HG03342 (cell line): ENCODE measurements around the gene ABCF2.

Experiments
- ATAC-seq: cut with Tn5 transposase; IDR thresholded peaks from one replicate; pipeline ENCODE4 v1.9.1; 2021; ENCODE audit warnings: mild to moderate bottlenecking, moderate library complexity; ENCODE audit not compliant: unreplicated experiment

Gene ABCF2

DNA sequence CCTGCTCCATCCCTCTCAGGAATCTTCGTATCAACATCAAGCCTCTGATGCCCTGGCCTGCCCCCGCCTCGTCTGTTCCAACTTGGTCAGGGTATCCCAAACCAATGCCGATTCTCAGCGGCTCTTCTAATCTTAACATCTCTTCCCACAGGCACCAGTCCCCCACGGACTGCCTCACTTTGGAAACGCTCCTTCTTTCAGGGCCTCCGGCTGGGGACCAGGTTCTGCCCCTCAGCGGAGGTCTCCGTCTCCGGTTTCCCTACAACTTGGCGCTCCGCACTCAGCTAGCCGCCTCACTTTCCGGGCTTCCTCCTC, 488 bp downstream of the ABCF2 start:
- ATAC-seq: no peak

DNA sequence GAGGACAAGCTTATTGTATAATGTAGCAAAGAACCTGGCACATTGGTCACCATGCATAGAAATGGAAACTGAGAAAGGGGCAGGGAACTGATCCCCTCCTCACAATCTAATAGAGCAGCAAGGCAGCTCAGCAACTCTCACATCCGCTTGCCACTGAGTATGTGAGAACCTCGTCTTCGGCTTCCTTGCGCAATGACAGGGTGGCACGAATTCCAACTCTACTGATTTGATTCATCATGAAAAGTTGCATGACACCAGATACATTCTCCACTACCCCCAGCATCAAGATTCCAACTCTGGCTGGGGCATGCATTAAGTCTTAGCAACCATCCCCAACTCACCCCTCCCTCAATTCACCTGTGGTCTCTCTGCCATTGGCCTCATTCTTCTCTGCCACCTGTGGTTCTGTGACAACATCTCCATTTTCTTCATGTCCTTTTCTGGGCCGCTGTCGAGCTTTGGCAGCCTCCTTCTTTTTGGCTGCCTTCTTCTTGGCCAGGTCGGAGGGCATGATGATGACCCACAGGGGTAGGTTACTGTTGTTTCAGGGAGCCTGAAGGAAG, 976 bp downstream of the ABCF2 start:
- no peak for ATAC-seq

DNA sequence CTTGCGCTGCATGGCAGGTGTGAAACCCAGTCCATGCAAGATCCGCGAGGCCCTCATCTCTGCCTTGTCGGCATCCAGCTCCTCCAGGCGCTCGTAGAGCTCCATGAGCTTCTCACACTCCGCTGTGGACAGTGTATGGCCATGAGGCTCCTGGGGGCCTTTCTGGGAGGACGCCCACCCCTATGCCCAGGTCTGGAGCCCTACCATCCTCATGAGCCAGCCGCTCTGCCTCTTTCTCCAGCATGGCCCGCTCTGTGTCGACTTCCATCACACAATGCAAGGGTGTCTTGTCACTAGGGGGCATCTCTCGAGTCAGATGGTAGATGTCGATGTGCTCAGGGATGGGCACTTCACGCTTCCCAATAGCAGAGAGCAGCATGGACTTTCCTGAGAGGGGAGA, 3.3 kb downstream of the ABCF2 start:
- no peak for ATAC-seq

DNA sequence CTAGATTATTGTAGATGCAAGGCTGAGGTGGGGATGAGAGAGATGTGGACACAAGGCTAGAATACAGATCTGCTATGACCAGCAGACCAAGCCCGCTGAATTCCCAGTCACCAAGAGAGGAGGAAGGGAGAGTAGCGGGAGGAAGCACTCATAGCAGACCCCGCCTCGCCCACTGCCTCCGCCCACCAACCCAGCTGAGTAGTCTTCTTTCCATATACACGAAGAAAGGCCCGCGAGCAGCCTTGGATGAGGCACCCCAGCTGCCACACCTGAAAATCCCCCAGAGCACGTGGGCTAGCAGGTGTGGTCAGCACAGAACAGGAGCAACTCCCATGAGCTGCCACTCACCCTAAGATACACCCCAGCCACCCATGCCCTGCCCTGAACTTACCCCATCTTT, 8.8 kb downstream of the ABCF2 start:
- ATAC-seq: no peak

DNA sequence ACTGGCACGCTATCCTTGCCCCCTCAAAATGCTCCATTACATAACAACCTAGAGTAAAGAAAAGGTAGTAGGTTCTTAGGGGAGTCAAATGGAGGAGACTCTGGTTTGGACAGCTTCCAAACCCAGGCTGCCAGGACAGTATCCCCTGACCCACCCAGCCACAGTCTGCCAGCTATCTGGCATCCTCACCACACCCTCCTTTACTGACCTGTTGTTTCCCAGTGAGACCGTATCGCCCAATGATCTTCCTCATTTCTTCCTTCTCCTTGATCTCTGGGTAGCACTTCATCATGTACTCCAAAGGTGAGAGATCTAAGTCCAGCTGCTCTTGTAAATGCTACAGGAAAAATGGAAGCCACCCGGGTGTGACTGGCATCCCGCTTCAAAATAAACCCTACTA, 11.6 kb downstream of the ABCF2 start:
- no peak for ATAC-seq

DNA sequence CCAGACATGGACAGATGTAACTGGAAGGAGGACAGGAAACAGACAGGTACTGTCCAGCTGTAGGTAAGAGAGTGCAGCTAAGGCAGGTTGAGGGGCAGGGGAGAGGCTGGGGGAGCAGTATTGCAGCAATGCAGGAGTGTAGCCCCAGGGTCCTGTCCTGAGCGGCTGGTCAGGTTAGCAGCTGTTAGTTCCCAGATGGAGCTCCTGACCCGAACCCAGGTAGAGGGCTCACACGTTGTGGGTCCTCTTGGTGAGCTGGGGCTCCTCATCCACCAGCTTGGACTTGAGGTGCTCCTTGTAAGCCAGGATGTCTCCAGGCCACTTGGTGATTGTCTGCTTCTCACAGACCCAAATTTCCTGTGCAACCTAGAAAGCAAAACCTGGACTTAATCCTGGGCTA, 13.2 kb downstream of the ABCF2 start:
- ATAC-seq: no peak

DNA sequence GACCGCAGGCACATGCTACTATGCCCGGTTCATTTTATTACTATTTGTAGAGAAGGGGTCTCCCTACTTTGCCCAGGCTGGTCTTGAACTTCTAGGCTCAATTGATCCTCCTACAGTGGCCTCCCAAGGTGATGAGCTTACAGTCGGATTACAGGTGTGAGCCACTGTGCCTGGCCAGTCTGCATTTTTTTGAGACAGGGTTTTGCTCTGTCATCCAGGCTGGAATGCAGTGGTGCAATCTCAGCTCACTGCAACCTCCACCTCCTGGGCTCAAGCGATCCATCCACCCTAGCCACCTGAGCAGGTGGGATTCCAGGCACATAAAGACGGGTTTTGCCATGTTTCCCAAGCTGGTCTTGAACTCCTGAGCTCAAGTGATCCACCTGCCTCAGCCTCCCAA, 14.4 kb downstream of the ABCF2 start:
- no peak for ATAC-seq

DNA sequence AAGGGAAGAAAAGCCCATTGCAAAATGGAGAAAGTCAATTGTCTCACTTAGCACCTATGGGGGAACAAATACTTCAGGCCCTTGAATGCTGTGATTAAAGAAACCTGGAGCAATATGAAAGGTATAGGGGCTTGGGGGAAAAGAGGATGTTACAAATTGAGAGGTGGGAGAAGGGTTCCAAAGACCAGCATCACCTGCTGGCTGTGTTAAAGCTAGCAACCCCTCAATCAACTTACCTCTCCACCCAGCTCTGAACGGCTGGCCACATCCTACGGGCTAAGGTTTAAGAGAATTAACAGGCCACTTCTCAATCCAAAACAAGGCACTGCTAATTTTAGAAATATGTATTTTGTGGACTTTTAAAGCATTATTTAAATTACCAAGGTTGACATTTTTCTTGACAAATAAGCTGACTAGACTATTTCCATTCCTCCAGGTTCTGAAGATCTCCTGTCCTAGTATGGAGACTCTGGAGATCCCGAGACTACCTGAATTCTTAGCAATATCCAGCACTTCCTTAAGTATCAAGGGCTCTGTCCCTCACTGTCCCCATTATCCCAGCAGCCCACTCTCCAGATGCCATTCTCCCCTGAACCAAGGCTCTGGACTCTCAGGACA, 15.7 kb downstream of the ABCF2 start:
- no peak for ATAC-seq

DNA sequence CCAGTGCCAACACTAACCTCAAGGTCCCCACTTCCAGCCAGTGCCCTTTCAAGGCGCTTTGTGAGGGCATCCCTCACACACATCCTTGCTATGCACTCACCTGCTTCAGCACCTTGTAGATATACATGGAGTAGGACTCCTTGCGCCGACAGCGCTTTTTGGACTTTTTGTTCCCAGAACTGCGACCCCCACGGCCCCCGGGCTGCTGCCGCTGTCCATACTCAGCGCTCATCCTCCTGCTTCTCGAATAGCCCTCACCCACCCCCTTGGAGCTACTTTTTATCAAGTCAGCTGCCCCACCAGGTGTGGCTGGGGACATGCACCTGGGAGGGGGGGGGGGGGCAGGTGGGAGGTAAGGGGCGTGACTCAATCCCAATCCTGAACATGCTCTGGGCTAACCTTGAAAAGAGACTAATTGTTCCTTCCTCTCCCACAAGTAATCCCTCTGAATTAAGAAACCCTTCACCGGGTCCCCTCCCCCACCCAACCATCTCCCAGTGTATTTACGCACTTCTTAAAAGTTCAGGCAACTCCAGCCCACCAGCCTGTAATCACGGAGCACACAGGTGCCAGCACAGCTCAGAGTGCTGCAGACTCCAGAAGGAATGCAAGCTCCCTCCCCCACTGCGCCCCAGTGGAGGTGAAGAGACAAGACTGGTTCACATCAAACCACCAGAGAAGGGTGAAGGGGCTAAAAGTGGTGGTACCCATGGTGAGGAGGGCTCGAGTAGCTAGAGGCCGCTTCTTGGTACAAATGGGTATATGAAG, 16.7 kb downstream of the ABCF2 start, which contains the start of gene H2BK1:
H2BK1 (minus strand) TSS at position 402 of the 768 bp plus-strand sequence; CDS start at position 232, 170 bp downstream.
- no peak for ATAC-seq

DNA sequence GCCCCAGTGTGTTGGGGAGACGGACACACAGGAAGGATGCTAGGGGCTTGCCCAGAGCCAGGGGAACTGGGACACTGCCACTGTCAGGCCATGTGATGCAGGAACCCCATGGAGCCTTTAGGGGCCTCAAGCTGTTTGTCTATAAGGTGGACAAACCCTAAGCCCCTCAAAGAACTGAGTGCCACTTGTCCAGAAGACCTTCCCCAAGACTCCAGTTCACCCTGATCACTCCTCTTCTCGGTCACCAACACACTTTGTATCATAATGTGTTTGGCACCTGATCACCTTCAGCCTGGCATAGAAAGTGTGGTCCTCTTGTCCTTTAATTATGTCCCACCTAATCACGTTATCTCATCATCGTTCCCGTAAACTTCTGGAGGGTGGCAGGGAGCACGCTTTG, 17.4 kb downstream of the ABCF2 start:
- ATAC-seq: no peak

DNA sequence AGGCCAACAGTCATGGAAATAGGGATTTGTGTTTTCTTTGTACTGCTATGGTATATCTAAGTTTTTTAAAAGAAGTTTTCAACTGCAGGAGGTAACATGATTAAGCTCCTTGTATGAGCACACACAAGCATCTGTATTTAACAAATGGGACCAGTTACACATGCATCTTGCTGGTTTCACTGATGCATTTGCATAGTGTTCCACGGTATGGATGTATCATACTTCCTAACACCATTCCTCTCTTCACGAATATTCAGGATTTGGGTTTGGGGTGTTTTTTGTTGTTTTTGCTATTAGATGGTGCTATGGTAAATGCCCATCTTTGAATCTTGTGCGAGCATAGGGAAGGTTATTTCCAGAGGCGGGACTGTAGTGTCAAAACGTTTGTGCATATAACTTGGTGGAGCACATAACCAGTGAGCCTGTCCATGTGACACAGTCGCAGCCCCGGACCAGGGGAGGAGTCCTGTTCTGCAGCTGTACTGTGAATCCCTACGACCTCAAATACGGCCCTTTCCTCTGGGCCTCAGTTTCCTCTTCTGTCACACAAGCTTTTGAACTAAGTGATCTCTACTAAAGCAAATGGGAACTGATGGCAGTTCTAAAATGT, 18.6 kb downstream of the ABCF2 start:
- ATAC-seq: no peak

DNA sequence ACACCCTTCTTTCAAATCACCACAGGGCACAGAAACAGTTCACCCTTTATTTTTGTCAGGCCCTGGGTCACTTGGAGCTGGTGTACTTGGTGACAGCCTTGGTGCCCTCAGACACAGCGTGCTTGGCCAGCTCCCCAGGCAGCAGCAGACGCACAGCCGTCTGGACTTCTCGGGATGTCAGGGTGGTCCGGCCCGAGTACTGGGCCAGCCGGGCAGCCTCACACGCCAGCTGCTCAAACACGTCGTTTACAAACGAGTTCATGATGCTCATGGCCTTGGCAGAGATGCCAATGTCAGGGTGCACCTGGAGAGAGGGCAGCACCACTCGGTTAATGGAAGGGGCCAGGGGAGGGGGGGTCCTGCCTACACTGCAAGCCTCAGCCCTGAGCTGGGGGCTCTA, 19.2 kb downstream of the ABCF2 start:
- ATAC-seq: no peak

DNA sequence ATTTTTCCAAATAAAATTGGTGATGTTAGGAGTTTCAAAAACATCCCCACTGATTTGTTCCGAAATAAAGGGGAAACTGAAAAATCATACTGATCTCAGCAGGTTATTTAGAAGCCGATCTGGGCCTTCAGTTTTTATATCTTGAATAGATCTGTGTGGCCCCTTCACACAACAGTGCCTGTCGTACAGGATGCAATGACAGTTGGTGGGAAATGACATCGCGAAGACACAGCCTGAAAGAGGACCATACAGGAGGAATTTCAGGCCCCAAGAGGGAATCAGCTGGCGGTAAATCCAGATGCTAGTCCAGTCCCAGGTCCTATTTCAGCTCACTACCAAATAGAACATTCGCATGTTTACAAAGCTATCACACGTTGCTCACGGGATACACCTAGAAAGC, 19.7 kb downstream of the ABCF2 start:
- ATAC-seq: no peak

DNA sequence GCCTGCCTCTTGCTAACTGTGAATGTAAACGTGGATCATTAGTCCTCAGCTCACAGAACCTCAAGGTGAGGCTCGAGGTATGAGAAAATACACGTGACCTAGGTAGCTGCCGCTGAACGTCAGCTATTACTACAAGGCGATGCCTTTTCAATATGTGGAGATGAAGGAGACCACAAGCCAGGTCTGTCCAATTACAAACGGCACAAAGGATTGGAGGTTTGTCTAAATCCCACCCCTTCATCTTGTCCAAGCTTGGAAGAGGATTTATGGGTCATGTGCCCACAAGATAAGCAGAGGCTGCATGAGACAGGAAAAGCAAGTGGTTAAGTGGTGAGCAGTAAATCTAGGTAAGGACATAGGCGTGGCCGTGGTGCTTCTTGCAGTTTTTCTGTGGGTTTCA, 20.1 kb downstream of the ABCF2 start:
- ATAC-seq: no peak

DNA sequence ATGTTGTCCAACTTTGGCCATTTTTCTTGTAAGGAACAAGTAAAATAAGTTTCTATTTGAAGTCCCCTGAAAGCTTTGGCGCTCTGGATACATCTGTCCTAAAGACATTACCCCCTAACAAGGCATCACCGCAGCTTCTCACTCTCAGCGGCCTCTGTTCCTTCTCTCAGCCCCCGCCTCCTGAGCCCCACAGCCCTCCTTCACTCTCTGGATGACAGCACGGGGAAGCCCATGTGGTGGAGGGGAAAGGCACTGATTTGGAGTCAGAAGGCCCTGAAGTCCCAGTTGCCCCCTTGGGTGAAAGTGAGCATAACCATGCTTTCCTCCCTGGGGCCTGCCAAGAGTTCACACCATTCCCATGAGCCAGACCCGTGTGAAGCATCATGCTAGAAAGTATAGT, 21.3 kb downstream of the ABCF2 start:
- no peak for ATAC-seq

DNA sequence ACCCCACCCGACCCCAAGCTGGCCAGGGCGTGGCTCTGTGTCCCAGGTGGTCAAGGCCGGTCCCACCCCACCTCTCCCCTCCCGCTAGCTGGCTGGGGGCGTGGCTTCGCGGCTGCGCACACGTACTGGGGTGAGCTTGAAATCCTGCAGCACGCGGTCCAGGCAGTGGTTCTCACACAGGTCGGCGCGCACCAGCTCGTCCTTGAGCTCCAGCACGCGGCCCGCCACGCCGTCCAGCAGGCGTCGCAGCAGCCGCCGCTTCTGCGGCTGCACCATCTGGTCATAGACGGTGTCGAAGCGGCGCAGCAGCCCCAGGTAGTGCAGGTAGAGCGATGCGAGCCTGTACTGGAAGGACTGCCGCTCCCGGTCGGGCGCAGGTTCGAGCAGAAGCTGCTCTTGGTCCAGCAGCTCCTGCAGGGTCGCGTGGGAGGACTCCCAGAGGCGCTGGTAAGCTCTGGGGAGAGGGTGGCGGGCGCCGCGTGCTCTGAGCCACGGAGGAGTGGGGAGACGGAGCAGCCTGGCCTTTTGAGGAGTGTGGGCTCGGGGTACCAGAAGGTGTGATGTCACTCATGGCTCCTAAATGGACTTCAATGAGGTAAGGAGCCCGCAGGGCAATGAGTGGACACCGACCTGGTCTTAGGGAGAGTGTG, 22.5 kb downstream of the ABCF2 start:
- ATAC-seq: no peak

DNA sequence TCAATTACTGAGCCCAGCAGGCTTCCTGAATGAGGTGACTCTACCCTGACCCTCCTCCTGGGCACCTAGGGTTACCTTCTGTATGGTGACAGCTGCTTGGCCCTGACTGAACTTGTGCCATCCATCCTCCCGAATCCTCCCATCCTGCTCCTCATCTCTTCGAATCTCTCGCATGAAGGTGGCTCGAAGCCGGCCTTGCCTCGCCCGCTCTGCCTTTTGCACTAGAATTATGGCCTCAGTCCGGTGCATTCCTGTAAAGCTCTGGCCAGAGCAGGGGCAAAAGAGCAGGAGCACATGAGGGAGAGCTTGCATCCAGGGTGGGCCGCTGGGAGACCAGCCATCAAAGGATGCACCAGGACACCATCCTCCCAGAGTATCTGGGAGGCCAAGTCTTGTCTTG, 24.2 kb downstream of the ABCF2 start:
- ATAC-seq: no peak

DNA sequence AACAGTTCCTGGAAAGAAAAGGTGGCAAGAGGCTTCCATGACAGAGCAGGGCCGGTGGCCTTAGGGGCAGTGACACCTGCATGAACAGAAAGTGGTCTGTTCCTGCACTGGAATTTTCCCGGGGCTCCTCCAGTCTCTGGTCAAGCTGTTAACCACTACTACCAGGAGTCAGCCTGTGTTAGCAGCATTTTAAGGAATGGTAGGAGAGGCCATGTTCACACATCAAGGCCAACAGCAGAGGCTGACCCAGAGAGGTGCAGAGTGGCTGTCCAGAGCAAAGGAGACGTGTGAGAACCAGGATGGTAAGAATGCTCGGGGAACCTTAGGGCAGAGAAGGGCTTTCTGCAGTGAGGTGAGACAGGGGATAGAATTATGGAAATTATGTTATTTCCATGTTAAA, 25.3 kb downstream of the ABCF2 start:
- no peak for ATAC-seq

DNA sequence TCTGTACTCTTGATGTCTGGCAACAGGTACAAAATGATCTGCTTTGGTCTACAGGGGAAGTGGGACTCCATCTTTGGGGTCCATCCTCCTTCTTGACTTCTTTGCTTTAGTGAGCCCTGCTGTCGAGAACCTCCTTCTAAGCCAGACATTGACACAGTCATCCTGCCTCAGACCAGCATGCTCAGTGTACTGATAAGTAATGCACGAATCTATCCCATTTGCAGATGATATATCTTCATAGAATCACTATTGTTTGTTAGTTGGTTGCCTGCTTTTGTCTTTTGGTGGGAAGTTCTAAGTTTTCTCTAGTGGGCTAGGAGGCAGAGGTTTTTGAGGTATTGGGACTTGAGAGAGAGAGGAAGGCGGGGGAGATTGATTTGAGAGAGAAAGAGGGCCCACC, 25.7 kb downstream of the ABCF2 start:
- ATAC-seq: no peak

DNA sequence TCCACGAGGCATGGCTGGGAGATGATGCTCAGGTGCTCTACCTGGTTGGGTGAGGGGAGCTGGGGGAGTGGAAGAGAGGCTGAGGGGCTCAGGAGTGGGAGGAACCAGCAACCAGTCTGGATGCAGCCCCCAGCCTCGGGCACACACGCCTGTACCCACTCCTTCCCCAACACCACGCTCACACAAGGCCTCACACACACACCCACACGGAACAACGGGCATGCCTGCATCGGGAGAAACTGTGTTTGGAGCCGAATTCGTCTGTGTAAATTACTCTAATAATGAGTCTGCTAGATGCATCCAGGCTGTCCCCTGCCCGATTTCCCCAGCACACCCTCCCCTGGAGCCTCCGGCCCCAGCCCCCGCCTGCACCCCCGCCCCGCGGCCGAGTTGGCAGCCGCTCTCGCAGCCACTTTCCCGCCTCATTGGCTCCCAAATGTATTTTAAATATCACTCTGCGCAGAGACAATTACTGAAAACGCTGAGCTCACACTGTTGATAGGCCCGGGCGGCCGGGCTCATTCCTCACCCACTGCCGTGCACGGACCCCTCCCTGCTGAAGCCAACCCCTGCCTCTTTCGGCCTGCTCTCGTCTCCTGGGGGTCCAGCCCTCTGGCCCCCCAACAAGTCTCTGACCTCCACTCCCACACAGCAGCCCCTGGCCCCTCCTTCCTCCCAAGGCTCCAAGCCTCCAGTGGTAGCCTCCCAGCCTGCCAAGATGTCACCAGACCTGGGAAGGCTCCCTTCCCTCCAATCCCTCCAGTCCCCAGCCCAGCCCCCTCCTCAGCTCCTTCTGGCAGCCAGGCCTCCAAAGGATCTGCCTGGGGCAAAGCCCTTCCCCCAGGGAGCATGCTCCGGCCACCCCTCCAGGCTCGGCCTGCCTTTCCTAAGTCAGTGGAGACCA, 27.8 kb downstream of the ABCF2 start:
- no peak for ATAC-seq

DNA sequence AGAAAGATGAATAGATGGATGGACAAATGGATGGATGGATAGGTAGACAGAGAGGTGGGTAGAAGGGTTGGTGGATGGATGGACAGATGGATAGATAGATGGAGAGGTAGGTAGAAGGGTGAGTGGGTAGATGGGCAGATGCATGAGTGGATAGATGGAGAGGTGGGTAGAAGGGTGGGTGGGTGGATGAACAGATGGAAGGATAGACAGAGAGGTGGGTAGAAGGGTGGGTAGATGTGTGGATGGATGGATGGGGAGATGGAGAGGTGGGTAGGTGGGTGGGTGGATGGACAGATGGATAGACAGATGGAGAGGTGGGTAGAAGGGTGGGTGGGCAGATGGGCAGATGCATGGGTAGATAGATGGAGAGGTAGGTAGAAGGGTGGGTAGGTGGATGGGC, 29.1 kb downstream of the ABCF2 start:
- ATAC-seq: no peak
